CD4-positive, alpha-beta T cell treated with Interleukin-1 beta for 1 hour (primary cell): Measurements from ENCODE around the gene ANO6.

ENCODE experiments used
- DNase-seq, 2 donors: peaks; one replicate each; pipeline ENCODE4 v3.0.0-alpha.2; 2020 to 2022

Gene ANO6

DNA sequence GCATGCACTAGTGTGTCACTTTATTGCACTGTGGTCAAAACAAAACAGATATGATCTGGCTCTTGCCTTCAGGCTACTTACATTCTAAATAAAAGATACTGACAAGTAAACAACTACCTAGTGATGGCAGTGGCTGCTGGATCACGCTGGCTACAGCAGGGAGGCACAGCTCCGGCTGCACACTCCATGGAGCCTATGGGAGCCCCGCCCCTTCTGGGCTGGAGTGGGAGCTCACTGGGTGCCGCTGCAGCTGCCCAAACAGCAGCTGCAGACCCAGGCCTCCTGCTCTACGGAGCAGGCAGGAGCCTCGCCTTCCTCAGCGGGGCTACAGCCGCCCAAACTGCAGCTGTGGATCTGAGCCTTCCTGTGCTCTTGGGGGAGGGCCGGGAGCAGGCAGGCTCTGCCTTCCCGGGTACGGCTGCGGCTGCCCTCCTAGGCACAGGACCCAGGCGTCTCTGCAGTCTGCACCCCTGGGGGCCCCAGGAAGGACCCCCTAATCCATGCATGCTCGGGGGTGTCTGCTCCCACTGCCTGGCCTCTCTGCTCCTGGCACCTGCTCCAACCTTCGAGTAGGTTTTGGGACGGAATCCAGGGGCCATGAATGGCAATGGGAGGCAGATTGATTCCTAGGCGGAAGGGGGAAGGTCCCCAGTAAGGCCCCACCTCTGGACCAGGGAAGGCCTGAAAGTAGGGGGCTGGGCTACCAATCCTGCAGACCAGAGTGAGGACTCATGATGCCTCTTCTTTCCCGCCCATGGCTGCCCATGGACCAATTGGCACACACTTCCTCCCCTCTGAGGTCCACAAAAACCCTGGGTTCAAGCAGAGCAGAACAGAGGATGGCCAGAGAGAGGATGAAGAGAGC is 253.1 kb downstream of the ANO6 start:
- no peak for DNase-seq

GRCh38 chr12:45469902-45470301 is 254.0 kb downstream of the ANO6 start:
- peak; percentile 1 to 5 for DNase-seq

- no peak for DNase-seq
These were observed 257.7 kb downstream of the ANO6 start for GRCh38 chr12:45473636-45474035.

GRCh38 chr12:45475594-45475993 is 259.7 kb downstream of the ANO6 start:
- DNase-seq, result no peak

- no peak for DNase-seq
These were observed 261.6 kb downstream of the ANO6 start for GRCh38 chr12:45477526-45477925.

- DNase-seq, result no peak
These were observed 263.0 kb downstream of the ANO6 start for GRCh38 chr12:45478931-45479330.

GRCh38 chr12:45481746-45482145 is 265.9 kb downstream of the ANO6 start:
- DNase-seq, result no peak

DNA sequence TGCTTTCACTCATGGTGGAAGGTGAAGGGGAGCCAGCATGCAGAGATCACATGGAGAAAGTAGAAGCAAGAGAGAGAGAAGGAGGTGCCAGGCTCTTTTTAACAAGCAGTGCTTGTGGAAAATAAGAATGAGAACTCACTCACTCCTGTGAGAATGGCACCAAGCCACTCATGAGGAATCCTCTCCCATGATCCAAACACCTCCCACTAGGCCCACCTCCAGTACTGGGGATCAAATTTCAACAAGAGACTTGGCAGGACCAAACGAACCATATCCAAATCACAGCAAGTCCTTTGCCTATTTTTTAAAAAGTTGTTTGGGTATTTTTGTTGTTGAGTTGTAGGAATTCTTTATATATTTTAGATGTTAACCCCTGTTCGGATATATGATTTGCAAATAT is 267.7 kb downstream of the ANO6 start:
- no peak for DNase-seq
